Stimulated activated naive CD4-positive, alpha-beta T cell treated with Interleukin-2 at 50 U/mL for 16 hours (primary cell): ENCODE measurements around the gene RBM20.
"Not testable (repeated sequence)": the region's sequence is repeated elsewhere in the genome, so short reads cannot be mapped to it uniquely, and the experiment has no call there.

Source experiments
- DNase-seq: peaks from one replicate; lab custom pipeline; 2025; lab: John Stamatoyannopoulos, UW

Gene RBM20

GRCh38 chr10:110643653-110644597 lies at the start of gene RBM20:
Gene RBM20, plus strand, starts transcription at chr10:110644336. Its CDS starts 119 bp downstream, at chr10:110644455.
- DNase-seq: peak; percentile 10

GRCh38 chr10:110597476-110597875 lies 46.7 kb upstream of the RBM20 start:
- DNase-seq: no peak

GRCh38 chr10:110600487-110601101 lies 43.5 kb upstream of the RBM20 start:
- no peak for DNase-seq

- DNase-seq: no peak
Observed at GRCh38 chr10:110601581-110601980, 42.6 kb upstream of the RBM20 start.

DNA sequence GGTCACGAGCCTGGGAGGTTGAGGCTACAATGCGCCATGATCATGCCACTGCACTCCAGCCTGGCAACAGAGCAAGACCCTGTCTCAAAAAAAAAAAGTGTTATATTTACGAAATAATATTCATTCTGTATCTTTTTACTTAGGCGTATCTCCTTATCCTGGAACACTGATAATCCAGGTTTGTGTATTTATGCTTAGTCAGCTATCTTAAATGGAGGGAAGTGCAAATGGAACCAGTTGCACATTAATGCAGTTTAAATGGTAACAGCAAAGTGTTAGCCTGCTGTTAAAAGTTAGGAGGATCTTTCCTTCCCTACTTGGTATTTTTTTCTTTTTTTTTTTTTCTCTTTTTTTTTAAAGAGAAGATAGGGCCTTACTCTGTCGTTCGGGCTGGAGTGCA lies 36.0 kb upstream of the RBM20 start:
- no peak for DNase-seq

GRCh38 chr10:110609605-110610004 lies 34.5 kb upstream of the RBM20 start:
- no peak for DNase-seq

DNA sequence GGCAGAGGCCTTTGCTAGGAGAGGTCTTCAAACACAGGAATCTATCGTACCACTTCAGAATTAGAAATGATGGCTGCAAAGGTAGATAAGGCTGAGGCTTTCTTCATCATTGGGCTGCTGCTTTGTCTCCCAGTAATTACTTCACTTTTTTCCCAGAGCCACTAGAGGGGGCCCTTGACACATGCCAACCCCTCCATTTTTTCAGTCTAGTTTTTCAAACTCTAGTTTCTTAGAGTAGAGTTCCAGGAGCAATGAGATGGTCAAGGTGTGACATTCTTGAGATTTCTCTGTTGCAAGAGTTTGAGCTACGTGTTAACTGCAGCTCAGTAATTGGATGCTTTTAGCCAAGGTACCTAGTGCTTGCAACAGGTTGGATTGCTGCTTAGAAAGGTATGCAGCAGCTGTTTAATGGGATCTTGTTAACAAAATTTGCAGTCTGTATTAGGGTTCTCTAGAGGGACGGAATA lies 33.8 kb upstream of the RBM20 start:
- DNase-seq: peak; percentile 24

GRCh38 chr10:110610781-110611180 lies 33.4 kb upstream of the RBM20 start:
- not testable (repeated sequence) for DNase-seq

DNA sequence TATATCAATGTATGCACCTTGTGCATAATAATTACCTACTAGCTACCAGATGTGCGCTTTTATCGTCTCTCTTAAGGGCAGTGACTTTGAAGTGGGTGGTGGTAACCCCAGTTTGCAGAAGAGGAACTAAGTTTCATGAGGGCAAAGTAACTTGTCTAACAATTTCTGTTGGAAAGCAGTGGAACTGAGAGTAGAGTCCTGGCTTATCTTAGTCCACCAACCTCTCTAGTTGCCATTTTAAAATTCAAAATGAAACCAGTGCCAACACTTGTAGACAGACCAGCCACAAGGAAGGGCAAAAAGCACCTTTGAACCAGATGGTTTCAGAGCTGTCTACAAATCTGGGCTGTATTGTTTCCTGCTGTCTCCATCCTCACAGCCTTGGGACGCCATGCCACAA lies 32.0 kb upstream of the RBM20 start:
- no peak for DNase-seq

DNA sequence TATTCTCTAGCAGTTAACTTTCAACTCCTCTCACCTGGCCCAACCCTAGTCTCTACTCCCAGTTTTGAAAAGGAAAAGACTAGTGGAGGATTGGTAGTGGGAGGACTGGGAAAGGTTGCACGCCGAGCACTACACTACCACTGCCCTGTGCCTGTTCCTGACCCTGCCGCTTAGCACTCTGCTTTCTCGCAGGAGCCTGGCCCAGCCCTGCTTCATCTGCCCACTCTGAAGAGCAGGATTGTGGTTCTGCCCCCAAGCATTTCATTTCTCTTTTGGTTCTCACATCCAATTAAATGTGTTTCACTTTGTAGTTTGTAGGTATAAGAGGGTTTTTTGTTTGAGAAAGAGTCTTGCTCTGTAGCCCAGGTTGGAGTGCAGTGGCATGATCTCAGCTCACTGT lies 31.5 kb upstream of the RBM20 start:
- DNase-seq: no peak

- DNase-seq: peak; percentile 12
Observed at GRCh38 chr10:110613341-110613995, 30.7 kb upstream of the RBM20 start.

DNA sequence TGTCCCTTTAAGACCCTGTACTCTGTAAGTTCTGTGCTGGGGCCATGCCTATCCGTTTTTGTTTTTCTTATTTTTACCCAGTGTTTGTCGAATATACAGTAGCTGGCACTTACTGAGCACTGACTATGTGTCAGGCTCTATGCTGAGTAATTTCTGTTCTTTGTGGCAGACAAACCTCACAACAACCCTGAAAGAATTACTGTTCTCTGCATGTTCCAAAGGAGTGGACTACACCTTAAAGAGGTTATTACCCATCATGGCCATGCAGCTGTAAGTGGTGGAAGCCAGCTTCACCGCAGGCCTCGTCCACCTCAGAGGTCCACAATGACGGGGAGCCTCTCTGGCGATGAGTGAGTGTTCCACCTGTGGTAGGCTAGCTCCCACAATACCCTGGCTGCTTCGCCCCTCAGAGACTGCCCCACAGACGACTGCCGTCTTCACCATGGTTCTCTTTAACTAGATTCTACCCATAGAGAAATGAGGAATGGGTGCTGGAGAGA lies 30.1 kb upstream of the RBM20 start:
- no peak for DNase-seq

- no peak for DNase-seq
Observed at GRCh38 chr10:110615057-110615747, 28.9 kb upstream of the RBM20 start.

DNA sequence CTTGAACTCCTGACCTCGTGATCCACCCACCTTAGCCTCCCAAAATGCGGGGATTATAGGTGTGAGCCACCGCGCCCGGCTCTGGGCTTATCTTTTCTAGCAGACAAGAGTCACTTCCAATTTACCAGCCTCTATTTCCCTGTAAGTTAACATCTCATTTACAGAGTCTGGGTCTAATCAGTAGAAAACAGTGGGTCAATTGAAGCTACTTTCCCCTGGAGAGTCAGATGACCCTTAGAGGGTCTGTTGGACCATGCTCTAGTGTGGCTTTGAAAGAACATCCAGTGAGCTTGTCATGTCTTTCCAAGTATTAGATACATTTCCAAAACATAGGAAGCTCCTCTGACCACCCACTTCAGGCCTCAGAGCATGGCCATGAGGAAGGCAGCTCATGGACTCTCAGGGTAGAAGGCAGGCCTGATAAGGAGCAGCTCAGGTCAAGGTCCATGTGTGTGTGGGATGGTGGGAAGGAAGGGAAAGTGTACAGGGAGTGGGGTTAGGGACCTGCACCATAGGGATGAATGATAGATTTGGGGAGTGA lies 27.6 kb upstream of the RBM20 start:
- no peak for DNase-seq

DNA sequence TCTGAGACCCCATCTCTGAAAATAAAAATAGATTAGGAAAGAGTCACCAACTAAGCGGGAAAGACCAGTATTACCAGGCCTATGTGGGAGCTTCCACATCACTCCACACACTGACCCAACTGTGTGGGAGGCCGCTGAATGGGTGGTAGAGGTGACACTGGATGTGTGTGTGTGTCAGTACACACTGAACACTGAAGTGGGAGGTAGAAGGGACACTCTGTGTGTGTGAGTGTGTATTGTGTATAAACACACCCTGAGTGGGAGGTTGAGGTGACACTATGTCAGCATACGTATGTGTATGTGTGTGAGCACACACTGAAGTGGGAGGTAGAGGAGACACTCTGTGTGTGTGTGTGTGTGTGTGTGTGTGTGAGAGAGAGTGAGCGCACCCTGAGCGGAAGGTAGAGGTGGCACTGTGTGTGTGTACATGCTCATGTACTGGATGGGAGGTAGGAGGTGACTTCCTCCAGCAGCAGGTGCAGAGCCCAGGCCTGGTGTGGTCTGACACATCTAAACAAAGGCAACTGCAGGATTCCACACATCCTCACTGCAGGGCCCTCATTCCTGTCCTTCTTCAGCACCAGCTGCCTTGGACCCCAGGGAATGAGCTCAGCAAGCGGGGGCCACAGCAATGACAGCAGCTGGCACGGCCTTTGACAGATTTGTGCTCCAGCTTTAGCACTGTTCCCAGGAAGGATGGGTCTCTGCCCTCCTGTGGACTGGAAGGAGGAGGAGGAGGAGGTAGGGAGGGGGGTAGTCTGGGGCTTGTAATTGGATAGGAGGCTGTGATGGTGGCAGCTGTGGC lies 26.5 kb upstream of the RBM20 start:
- DNase-seq: no peak

GRCh38 chr10:110618230-110618610 lies 25.9 kb upstream of the RBM20 start:
- peak; percentile 40 for DNase-seq

DNA sequence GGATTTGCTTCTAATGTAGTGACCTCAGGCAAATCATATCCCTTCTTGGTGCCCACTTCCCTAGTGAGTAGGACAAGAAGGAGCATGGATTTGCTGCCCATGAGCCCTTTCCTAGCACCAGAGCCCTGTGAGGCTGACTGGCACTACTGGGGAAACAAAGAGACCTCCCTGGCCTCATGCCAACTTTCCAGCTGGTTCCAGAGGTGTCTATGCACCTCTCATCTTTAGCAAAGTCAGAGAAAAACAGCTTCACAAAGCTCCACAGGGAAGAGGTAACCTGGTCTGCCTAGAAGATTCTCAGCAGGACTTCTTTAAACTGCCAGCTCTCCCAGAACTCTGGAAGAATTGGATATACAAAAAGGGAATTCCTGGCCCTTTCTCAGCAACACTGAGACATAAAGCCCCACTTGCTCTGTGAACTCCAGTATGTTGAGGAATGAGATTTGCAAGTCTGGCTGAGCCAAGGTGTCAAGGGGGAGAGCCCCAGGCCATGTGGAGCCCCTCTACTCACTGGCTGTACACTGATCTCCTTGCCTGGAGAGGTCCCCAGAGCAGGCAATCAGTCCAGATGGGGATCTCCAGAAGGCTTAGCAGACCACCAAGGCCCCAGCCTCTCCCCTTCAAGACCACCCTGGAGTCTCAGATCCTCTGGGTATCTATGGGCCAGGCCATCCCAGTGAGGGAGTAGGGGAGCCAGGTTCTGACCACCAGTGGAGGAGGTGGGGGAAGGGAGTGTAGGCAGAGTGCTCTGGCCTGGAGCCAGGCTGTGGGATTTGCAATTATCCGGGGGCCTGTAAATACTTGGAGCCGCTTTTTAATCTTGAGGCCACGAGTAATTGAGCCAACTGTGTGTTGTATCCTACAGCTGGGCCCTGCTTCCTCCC lies 24.4 kb upstream of the RBM20 start:
- no peak for DNase-seq

DNA sequence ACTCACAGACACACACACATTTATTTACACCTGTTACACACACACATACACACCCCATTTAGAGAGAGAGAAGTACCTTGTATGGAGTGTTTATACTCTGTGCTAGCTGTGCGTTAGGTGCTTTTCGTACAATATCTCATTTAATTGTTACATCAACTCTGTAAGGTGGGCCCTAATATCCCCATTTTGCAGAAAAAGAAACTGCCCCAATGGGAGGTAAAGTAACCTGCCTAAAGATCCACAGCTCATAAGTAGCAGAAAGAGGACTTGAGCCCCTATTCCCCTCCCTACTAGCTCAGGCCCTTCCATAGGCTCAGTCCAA lies 23.8 kb upstream of the RBM20 start:
- DNase-seq: no peak

DNA sequence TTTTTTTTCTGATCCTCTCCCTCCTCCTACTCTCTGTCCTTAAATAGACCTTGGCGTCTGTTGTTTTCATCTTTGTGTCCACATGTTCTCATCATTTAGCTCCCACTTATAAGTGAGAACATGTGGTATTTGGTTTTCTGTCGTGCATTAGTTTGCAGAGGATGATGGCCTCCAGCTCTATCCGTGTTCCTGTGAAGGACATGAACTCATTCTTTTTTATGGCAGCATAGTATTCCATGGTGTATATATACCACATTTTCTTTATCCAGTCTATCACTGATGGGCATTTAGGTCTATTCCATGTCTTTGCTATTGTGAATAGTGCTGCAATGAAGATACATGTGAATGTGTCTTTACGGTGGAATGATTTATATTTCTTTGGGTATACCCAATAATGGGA lies 20.8 kb upstream of the RBM20 start:
- not testable (repeated sequence) for DNase-seq

GRCh38 chr10:110625356-110625894 lies 18.7 kb upstream of the RBM20 start:
- DNase-seq: no peak
